ENCODE results near the gene AHCY.

- no peak for TF ChIP-seq IRF2 (CRISPR knock-in tag; IDR thresholded peaks at IDR 0.05; ENCODE audit: borderline replicate concordance, low read depth)
- TF ChIP-seq USF1 (CRISPR knock-in tag; IDR thresholded peaks at IDR 0.05), result no peak
These were observed 17.7 kb downstream of the AHCY start for GRCh38 chr20:34285450-34285849.
